ENCODE data around the gene SLC16A7. TPM values are rescaled to one million over a fixed set of nuclear protein-coding genes. Genes with fewer than 3 reads are reported as not detected.

SLC16A7 gene
- polyA plus RNA-seq, 1 donor from 2014 or later, result 2.3 TPM

GRCh38 chr12:59626382-59626781 is 30.6 kb downstream of the SLC16A7 start:
- H2AFZ ChIP-seq (ENCODE audit: low read depth, low read length), result no peak overlapping the region
- no peaks in the 10 kb centered on the region for H3K27me3 ChIP-seq (ENCODE audit: insufficient read depth, low read depth, low read length)
- no peak overlapping the region for H3K9ac ChIP-seq (ENCODE audit: low read length)
- H3K4me3 ChIP-seq (ENCODE audit: low read length), result no peak overlapping the region
- H4K20me1 ChIP-seq (ENCODE audit: insufficient read depth), result no peaks in the 10 kb centered on the region
- H3K4me2 ChIP-seq (ENCODE audit: low read length), result no peak overlapping the region
- no peak for TF ChIP-seq MXI1 (conservative IDR thresholded peaks at IDR 0.05; ENCODE audit: poor library complexity, severe bottlenecking)
- no peak for TF ChIP-seq SMC3 (conservative IDR thresholded peaks at IDR 0.05; ENCODE audit: poor library complexity)
- no peak for TF ChIP-seq POLR2AphosphoS5 (IDR thresholded peaks at IDR 0.05)
- no peak for TF ChIP-seq CTCF (IDR thresholded peaks at IDR 0.05; ENCODE audit: poor library complexity, severe bottlenecking)
- no peak for TF ChIP-seq RAD21 (conservative IDR thresholded peaks at IDR 0.05)
- no peak for TF ChIP-seq TAF1 (IDR thresholded peaks at IDR 0.05; ENCODE audit: low read depth)
- TF ChIP-seq EP300 (conservative IDR thresholded peaks at IDR 0.05; ENCODE audit: poor library complexity, severe bottlenecking), result no peak
- TF ChIP-seq, protein P1, sequence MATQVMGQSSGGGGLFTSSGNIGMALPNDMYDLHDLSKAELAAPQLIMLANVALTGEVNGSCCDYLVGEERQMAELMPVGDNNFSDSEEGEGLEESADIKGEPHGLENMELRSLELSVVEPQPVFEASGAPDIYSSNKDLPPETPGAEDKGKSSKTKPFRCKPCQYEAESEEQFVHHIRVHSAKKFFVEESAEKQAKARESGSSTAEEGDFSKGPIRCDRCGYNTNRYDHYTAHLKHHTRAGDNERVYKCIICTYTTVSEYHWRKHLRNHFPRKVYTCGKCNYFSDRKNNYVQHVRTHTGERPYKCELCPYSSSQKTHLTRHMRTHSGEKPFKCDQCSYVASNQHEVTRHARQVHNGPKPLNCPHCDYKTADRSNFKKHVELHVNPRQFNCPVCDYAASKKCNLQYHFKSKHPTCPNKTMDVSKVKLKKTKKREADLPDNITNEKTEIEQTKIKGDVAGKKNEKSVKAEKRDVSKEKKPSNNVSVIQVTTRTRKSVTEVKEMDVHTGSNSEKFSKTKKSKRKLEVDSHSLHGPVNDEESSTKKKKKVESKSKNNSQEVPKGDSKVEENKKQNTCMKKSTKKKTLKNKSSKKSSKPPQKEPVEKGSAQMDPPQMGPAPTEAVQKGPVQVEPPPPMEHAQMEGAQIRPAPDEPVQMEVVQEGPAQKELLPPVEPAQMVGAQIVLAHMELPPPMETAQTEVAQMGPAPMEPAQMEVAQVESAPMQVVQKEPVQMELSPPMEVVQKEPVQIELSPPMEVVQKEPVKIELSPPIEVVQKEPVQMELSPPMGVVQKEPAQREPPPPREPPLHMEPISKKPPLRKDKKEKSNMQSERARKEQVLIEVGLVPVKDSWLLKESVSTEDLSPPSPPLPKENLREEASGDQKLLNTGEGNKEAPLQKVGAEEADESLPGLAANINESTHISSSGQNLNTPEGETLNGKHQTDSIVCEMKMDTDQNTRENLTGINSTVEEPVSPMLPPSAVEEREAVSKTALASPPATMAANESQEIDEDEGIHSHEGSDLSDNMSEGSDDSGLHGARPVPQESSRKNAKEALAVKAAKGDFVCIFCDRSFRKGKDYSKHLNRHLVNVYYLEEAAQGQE (IDR thresholded peaks at IDR 0.05; ENCODE audit: borderline replicate concordance), result no peak
- TF ChIP-seq EZH2 (IDR thresholded peaks at IDR 0.05; ENCODE audit: borderline replicate concordance, insufficient read depth, low read length, poor library complexity, severe bottlenecking), result no peak
- no peaks in the 10 kb centered on the region for H3K9me2 ChIP-seq (ENCODE audit: insufficient read depth, low read length)
- no peaks in the 10 kb centered on the region for H3K79me2 ChIP-seq (replicated peaks; ENCODE audit: insufficient read depth, low read length)
- no peaks in the 10 kb centered on the region for H3K9me3 ChIP-seq (ENCODE audit: low read length)
- H3K27ac ChIP-seq (ENCODE audit: low read length), result no peak overlapping the region
- no peaks in the 10 kb centered on the region for H3F3A ChIP-seq (ENCODE audit: insufficient read depth, low read length, poor library complexity, severe bottlenecking)
- no peaks in the 10 kb centered on the region for H3K36me3 ChIP-seq (ENCODE audit: insufficient read depth, low read length)

- H3K36me3 ChIP-seq (ENCODE audit: insufficient read depth, low read length), result no peaks in the 10 kb centered on the region
- H2AFZ ChIP-seq (ENCODE audit: low read depth, low read length), result no peak overlapping the region
- no peak overlapping the region for H3K4me3 ChIP-seq (ENCODE audit: low read length)
- H3K9me3 ChIP-seq (ENCODE audit: low read length), result no peaks in the 10 kb centered on the region
- no peak overlapping the region for H3K9ac ChIP-seq (ENCODE audit: low read length)
- no peaks in the 10 kb centered on the region for H3K9me2 ChIP-seq (ENCODE audit: insufficient read depth, low read length)
- no peaks in the 10 kb centered on the region for H3K27me3 ChIP-seq (ENCODE audit: insufficient read depth, low read depth, low read length)
- H3K27ac ChIP-seq (ENCODE audit: low read length), result no peak overlapping the region
- H3F3A ChIP-seq (ENCODE audit: insufficient read depth, low read length, poor library complexity, severe bottlenecking), result no peaks in the 10 kb centered on the region
- no peak for TF ChIP-seq SMC3 (conservative IDR thresholded peaks at IDR 0.05; ENCODE audit: poor library complexity)
- H3K79me2 ChIP-seq (replicated peaks; ENCODE audit: insufficient read depth, low read length), result no peaks in the 10 kb centered on the region
- H3K4me2 ChIP-seq (ENCODE audit: low read length), result no peak overlapping the region
- H4K20me1 ChIP-seq (ENCODE audit: insufficient read depth), result no peaks in the 10 kb centered on the region
These were observed 31.8 kb downstream of the SLC16A7 start for GRCh38 chr12:59627582-59627981.

GRCh38 chr12:59629890-59630289 is 34.1 kb downstream of the SLC16A7 start:
- H3K79me2 ChIP-seq (replicated peaks; ENCODE audit: insufficient read depth, low read length), result no peaks in the 10 kb centered on the region
- H3K9ac ChIP-seq (ENCODE audit: low read length), result no peak overlapping the region

More at GRCh38 chr12:59629890-59630289, 34.1 kb downstream of the SLC16A7 start:
- TF ChIP-seq POLR2AphosphoS5 (IDR thresholded peaks at IDR 0.05) (no peak), MXI1 (conservative IDR thresholded peaks at IDR 0.05; ENCODE audit: poor library complexity, severe bottlenecking) (no peak), CTCF (IDR thresholded peaks at IDR 0.05; ENCODE audit: poor library complexity, severe bottlenecking) (no peak), EZH2 (IDR thresholded peaks at IDR 0.05; ENCODE audit: borderline replicate concordance, insufficient read depth, low read length, poor library complexity, severe bottlenecking) (no peak), SMC3 (conservative IDR thresholded peaks at IDR 0.05; ENCODE audit: poor library complexity) (no peak), EP300 (conservative IDR thresholded peaks at IDR 0.05; ENCODE audit: poor library complexity, severe bottlenecking) (no peak), RAD21 (conservative IDR thresholded peaks at IDR 0.05) (no peak), TAF1 (IDR thresholded peaks at IDR 0.05; ENCODE audit: low read depth) (no peak)
- TF ChIP-seq, protein P1 (IDR thresholded peaks at IDR 0.05; ENCODE audit: borderline replicate concordance), result no peak
- H3F3A ChIP-seq (ENCODE audit: insufficient read depth, low read length, poor library complexity, severe bottlenecking), result no peaks in the 10 kb centered on the region
- no peaks in the 10 kb centered on the region for H4K20me1 ChIP-seq (ENCODE audit: insufficient read depth)
- no peaks in the 10 kb centered on the region for H3K9me3 ChIP-seq (ENCODE audit: low read length)
- no peak overlapping the region for H3K27ac ChIP-seq (ENCODE audit: low read length)
- H3K4me2 ChIP-seq (ENCODE audit: low read length), result no peak overlapping the region
- no peaks in the 10 kb centered on the region for H3K27me3 ChIP-seq (ENCODE audit: insufficient read depth, low read depth, low read length)
- H3K9me2 ChIP-seq (ENCODE audit: insufficient read depth, low read length), result no peaks in the 10 kb centered on the region
- no peaks in the 10 kb centered on the region for H3K36me3 ChIP-seq (ENCODE audit: insufficient read depth, low read length)
- H3K4me3 ChIP-seq (ENCODE audit: low read length), result no peak overlapping the region
- H2AFZ ChIP-seq (ENCODE audit: low read depth, low read length), result no peak overlapping the region
